Measurements from ENCODE around the gene RERE. TPM values are rescaled to one million over a fixed set of nuclear protein-coding genes. Genes with fewer than 3 reads are reported as not detected.
A peak's percentile ranks its signal among the peaks of the same experiment; 100 is the strongest.
"Not testable (repeated sequence)": the region's sequence is repeated elsewhere in the genome, so short reads cannot be mapped to it uniquely, and the experiment has no call there.

RERE gene
- total RNA-seq, 1 experiment from 2014 or later = 7.2 TPM

- no peak for DNase-seq
- Histone ChIP-seq H3K4me3 (no peak overlapping the region), H3K9me3 (no peaks in the 10 kb centered on the region), H3K27me3 (no peaks in the 10 kb centered on the region), H3K36me3 (peaks cover 48% of the 10 kb centered on the region)
These were observed 424.9 kb downstream of the RERE start for GRCh38 chr1:8392522-8392921.

- Histone ChIP-seq H3K9me3 (no peaks in the 10 kb centered on the region), H3K36me3 (peaks cover 41% of the 10 kb centered on the region), H3K4me3 (no peak overlapping the region), H3K27me3 (no peaks in the 10 kb centered on the region)
- no peak for DNase-seq
These were observed 426.7 kb downstream of the RERE start for GRCh38 chr1:8390707-8391106.

GRCh38 chr1:8389958-8390535, 427.4 kb downstream of the RERE start:
- H3K4me3 ChIP-seq = no peak overlapping the region
- no peak for DNase-seq
- H3K9me3 ChIP-seq = no peaks in the 10 kb centered on the region
- peaks cover 41% of the 10 kb centered on the region for H3K36me3 ChIP-seq
- no peaks in the 10 kb centered on the region for H3K27me3 ChIP-seq

- Histone ChIP-seq H3K27me3 (no peaks in the 10 kb centered on the region), H3K9me3 (no peaks in the 10 kb centered on the region), H3K36me3 (peaks cover 44% of the 10 kb centered on the region), H3K4me3 (no peak overlapping the region)
- no peak for DNase-seq
These were observed 428.5 kb downstream of the RERE start for GRCh38 chr1:8388732-8389562.

- no peaks in the 10 kb centered on the region for H3K27me3 ChIP-seq
- no peak overlapping the region for H3K4me3 ChIP-seq
- H3K36me3 ChIP-seq = peaks cover 36% of the 10 kb centered on the region
- no peak for DNase-seq
- no peaks in the 10 kb centered on the region for H3K9me3 ChIP-seq
These were observed 431.2 kb downstream of the RERE start for GRCh38 chr1:8386247-8386646.

- no peak overlapping the region for H3K4me3 ChIP-seq
- no peaks in the 10 kb centered on the region for H3K9me3 ChIP-seq
- no peaks in the 10 kb centered on the region for H3K27me3 ChIP-seq
- H3K36me3 ChIP-seq = peaks cover 35% of the 10 kb centered on the region
- DNase-seq = no peak
These were observed 432.9 kb downstream of the RERE start for GRCh38 chr1:8384577-8384976.

- H3K36me3 ChIP-seq = peaks cover 33% of the 10 kb centered on the region
- H3K27me3 ChIP-seq = no peaks in the 10 kb centered on the region
- no peak overlapping the region for H3K4me3 ChIP-seq
- no peaks in the 10 kb centered on the region for H3K9me3 ChIP-seq
- DNase-seq = no peak
These were observed 433.4 kb downstream of the RERE start for GRCh38 chr1:8384088-8384487.

- Histone ChIP-seq H3K4me3 (no peak overlapping the region), H3K36me3 (peaks cover 31% of the 10 kb centered on the region), H3K27me3 (no peaks in the 10 kb centered on the region), H3K9me3 (no peaks in the 10 kb centered on the region)
- DNase-seq = no peak
These were observed 434.6 kb downstream of the RERE start for GRCh38 chr1:8382608-8383505.

GRCh38 chr1:8382051-8382505, 435.4 kb downstream of the RERE start:
- Histone ChIP-seq H3K27me3 (no peaks in the 10 kb centered on the region), H3K36me3 (peaks cover 31% of the 10 kb centered on the region), H3K9me3 (no peaks in the 10 kb centered on the region), H3K4me3 (no peak overlapping the region)
- DNase-seq = peak; percentile 24

- H3K9me3 ChIP-seq = no peaks in the 10 kb centered on the region
- no peak for DNase-seq
These were observed 435.8 kb downstream of the RERE start for GRCh38 chr1:8381618-8382017.

GRCh38 chr1:8380310-8380709, 437.1 kb downstream of the RERE start:
- H3K4me3 ChIP-seq, H3K27me3 ChIP-seq, DNase-seq, H3K9me3 ChIP-seq: not testable (repeated sequence)
- peaks cover 30% of the 10 kb centered on the region for H3K36me3 ChIP-seq

More at GRCh38 chr1:8381618-8382017, 435.8 kb downstream of the RERE start:
- Histone ChIP-seq H3K27me3 (no peaks in the 10 kb centered on the region), H3K36me3 (peaks cover 31% of the 10 kb centered on the region), H3K4me3 (no peak overlapping the region)

GRCh38 chr1:8379513-8380186, 437.8 kb downstream of the RERE start:
- H3K4me3 ChIP-seq = no peak overlapping the region
- H3K27me3 ChIP-seq = no peaks in the 10 kb centered on the region
- H3K9me3 ChIP-seq = no peaks in the 10 kb centered on the region
- peaks cover 29% of the 10 kb centered on the region for H3K36me3 ChIP-seq
- no peak for DNase-seq

GRCh38 chr1:8378981-8379470, 438.4 kb downstream of the RERE start:
- Histone ChIP-seq H3K27me3 (no peaks in the 10 kb centered on the region), H3K4me3 (no peak overlapping the region), H3K36me3 (peaks cover 28% of the 10 kb centered on the region), H3K9me3 (no peaks in the 10 kb centered on the region)
- no peak for DNase-seq

- DNase-seq = no peak
- peaks cover 33% of the 10 kb centered on the region for H3K36me3 ChIP-seq
- H3K27me3 ChIP-seq = no peaks in the 10 kb centered on the region
- no peak overlapping the region for H3K4me3 ChIP-seq
- H3K9me3 ChIP-seq = no peaks in the 10 kb centered on the region
These were observed 439.3 kb downstream of the RERE start for GRCh38 chr1:8378178-8378577.

GRCh38 chr1:8377271-8377981, 440.0 kb downstream of the RERE start:
- peaks cover 40% of the 10 kb centered on the region for H3K36me3 ChIP-seq

GRCh38 chr1:8376358-8376840, 441.0 kb downstream of the RERE start:
- H3K4me3 ChIP-seq = no peak overlapping the region
- H3K27me3 ChIP-seq = no peaks in the 10 kb centered on the region
- H3K9me3 ChIP-seq = no peaks in the 10 kb centered on the region
- no peak for DNase-seq
- H3K36me3 ChIP-seq = peaks cover 39% of the 10 kb centered on the region

More at GRCh38 chr1:8377271-8377981, 440.0 kb downstream of the RERE start:
- Histone ChIP-seq H3K27me3 (no peaks in the 10 kb centered on the region), H3K9me3 (no peaks in the 10 kb centered on the region), H3K4me3 (no peak overlapping the region)
- no peak for DNase-seq

Data from MG63 (cell line).